Body of pancreas (tissue), 4 donors: ENCODE results near the gene MYRIP. TPM values are rescaled to one million over a fixed set of nuclear protein-coding genes. Genes with fewer than 3 reads are reported as not detected.

Source experiments
- ATAC-seq: fragments of 150-250 bp; one replicate; pipeline ENCODE4 v1.9.1; 2016
- DNase-seq, 4 donors: peaks; one replicate each; pipeline ENCODE4 v3.0.0-alpha.2; 2019
- H3K27ac ChIP-seq, 4 donors: fragments of 200-600 bp; sonication (generic); 1 replicate in 3 of 4; 2 replicates in 1 of 4; pipeline versions ENCODE4 v1.5.1 to v1.6.1; 2016 to 2019; ENCODE audit warnings: mild to moderate bottlenecking in 1 of 4, mixed read lengths in 1 of 4, moderate library complexity in 1 of 4
- H3K27me3 ChIP-seq, 2 donors: fragments of 200-600 bp; sonication (generic); one replicate each; pipeline ENCODE4 v1.6.0; 2016; ENCODE audit warnings: mild to moderate bottlenecking in 1 of 2
- H3K36me3 ChIP-seq, 2 donors: fragments of 200-600 bp; sonication (generic); replicated peaks in 1 of 2; 2 replicates each; pipeline ENCODE4 v1.5.1; 2016; ENCODE audit warnings: low read depth in 2 of 2; ENCODE audit not compliant: insufficient read depth in 1 of 2
- H3K4me1 ChIP-seq: fragments of 200-600 bp; sonication (generic); one replicate; pipeline ENCODE4 v1.6.0; 2016
- H3K4me3 ChIP-seq, 2 donors: fragments of 200-600 bp; sonication (generic); 1 replicate in 1 of 2; 2 replicates in 1 of 2; pipeline ENCODE4 v1.5.1; 2016 to 2019
- H3K9me3 ChIP-seq, 3 donors: fragments of 200-600 bp; sonication (generic); 1 replicate in 2 of 3; 2 replicates in 1 of 3; pipeline ENCODE4 v1.5.1; 2016
- POLR2A ChIP-seq, 3 donors: fragments of 450-650 bp; IDR thresholded peaks; one replicate each; pipeline ENCODE4 v1.6.1; 2016; ENCODE audit warnings: antibody characterized with exemption in 3 of 3, mild to moderate bottlenecking in 2 of 3
- whole genome bisulfite sequencing, 2 donors: methylation state at CpG; one replicate each; pipeline ENCODE4 v1.1.5; 2017; 5-methylcytosine and 5-hydroxymethylcytosine counted together
- intact Hi-C: fragments of 100-400 bp; cut with DNase I; formaldehyde crosslinking; loops from one replicate; pipeline ENCODE4 v1.15.1; 2023
- total RNA-seq, 2 donors: library from RNA; depleted of rRNA; stranded (reverse); fragments of >200 nt; gene quantifications; one replicate each; pipeline ENCODE4 v1.1.0, GENCODE V29; 2016
- TF ChIP-seq, protein P1 (sequence below), 7 experiments: fragments of 450-650 bp in 4 of 7; fragments of 200-600 bp in 3 of 7; sonication (generic) in 3 of 7; IDR thresholded peaks; one replicate each; pipeline ENCODE4 v1.5.1; 2016 to 2019; ENCODE audit warnings: antibody characterized with exemption in 7 of 7

Gene MYRIP
- total RNA-seq, 2 donors from 2014 or later: 5.2 to 12.5 TPM

DNA sequence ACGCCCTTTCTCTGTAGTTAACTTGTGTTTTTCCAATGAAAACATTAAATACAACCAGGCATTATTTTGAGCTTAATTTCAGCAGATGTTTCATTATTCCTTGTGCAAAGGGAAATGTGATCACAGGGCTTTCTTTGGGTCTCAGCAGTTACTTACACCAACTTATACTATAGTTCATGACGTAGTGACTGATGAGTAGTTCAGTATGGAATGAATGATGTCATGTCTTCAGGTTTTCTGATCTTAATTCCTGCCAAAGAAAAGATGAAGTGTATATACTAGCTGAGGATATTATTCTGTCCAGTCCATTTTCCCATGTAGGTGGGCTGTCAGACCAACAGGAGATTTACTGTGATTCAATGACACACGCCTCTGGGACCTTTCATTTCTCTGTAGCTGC is 61.3 kb downstream of the MYRIP start:
- Histone ChIP-seq H3K4me1 (no peaks in the 10 kb centered on the region), H3K27ac (no peak overlapping the region), H3K27me3 (no peaks in the 10 kb centered on the region), H3K9me3 (no peaks in the 10 kb centered on the region), H3K36me3 (no peaks in the 10 kb centered on the region), H3K4me3 (no peak overlapping the region)
- intact Hi-C loops: no loop called here
- 54 to 77% methylated on average over 3 of the region's 3 CpGs for WGBS, 2 donors
- TF ChIP-seq, protein P1, sequence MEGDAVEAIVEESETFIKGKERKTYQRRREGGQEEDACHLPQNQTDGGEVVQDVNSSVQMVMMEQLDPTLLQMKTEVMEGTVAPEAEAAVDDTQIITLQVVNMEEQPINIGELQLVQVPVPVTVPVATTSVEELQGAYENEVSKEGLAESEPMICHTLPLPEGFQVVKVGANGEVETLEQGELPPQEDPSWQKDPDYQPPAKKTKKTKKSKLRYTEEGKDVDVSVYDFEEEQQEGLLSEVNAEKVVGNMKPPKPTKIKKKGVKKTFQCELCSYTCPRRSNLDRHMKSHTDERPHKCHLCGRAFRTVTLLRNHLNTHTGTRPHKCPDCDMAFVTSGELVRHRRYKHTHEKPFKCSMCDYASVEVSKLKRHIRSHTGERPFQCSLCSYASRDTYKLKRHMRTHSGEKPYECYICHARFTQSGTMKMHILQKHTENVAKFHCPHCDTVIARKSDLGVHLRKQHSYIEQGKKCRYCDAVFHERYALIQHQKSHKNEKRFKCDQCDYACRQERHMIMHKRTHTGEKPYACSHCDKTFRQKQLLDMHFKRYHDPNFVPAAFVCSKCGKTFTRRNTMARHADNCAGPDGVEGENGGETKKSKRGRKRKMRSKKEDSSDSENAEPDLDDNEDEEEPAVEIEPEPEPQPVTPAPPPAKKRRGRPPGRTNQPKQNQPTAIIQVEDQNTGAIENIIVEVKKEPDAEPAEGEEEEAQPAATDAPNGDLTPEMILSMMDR (IDR thresholded peaks at IDR 0.05): no peak
- no peak for TF ChIP-seq POLR2A (IDR thresholded peaks at IDR 0.05)
- no peak for ATAC-seq
- no peak for DNase-seq

DNA sequence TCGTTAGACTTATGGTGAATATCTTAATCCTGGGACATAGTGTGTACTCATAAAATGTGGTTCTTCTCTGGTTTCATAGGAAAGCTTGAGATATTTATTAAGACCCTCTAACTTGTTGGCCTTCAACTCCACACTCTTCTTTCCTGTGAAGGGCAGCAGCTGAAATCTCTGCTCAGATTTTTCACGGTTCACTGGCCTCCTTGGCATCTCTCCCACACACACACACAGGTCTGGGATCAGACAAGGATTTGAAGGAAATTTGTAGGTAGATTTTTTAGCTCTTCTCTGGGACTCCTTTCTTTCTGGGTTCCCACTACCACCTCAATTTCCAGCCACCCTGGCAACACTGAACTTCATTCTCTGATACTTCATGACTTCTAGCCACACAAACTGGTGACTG is 70.2 kb downstream of the MYRIP start:
- Histone ChIP-seq H3K4me3 (no peak overlapping the region), H3K36me3 (no peaks in the 10 kb centered on the region), H3K27me3 (no peaks in the 10 kb centered on the region), H3K27ac (no peak overlapping the region), H3K4me1 (no peaks in the 10 kb centered on the region), H3K9me3 (no peaks in the 10 kb centered on the region)
- DNase-seq: no peak
- 58 to 64% methylated on average over 2 of the region's 2 CpGs for WGBS, 2 donors
- no peak for ATAC-seq
- TF ChIP-seq, protein P1 (IDR thresholded peaks at IDR 0.05): no peak
- intact Hi-C loops: no loop called here

DNA sequence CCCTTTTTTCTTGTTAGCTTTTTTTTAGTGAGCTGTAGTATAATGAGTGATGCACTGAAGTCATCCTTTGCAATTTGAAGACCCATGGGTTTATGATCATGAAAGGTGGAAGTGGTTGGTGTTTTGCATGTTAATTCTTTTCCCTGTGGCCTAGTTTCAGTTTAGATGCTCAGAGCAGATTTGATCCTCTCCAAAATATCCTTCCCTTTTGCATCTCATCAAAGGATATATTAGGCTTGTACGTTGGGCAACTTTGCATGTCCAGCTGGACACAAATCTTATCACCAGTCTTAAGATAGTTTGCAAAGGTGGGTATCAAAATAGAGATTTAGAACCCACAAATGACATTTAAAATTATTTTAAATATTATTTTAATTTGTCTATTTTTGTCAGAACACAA is 72.7 kb downstream of the MYRIP start:
- no peak for ATAC-seq
- Histone ChIP-seq H3K4me1 (no peaks in the 10 kb centered on the region), H3K27me3 (no peaks in the 10 kb centered on the region), H3K4me3 (no peak overlapping the region), H3K36me3 (no peaks in the 10 kb centered on the region), H3K9me3 (no peaks in the 10 kb centered on the region), H3K27ac (no peak overlapping the region)
- DNase-seq: no peak
- intact Hi-C loops: no loop called here
- 91 to 93% methylated on average over 1 of the region's 1 CpG for WGBS, 2 donors
- TF ChIP-seq, protein P1 (IDR thresholded peaks at IDR 0.05): no peak
- no peak for TF ChIP-seq POLR2A (IDR thresholded peaks at IDR 0.05)

DNA sequence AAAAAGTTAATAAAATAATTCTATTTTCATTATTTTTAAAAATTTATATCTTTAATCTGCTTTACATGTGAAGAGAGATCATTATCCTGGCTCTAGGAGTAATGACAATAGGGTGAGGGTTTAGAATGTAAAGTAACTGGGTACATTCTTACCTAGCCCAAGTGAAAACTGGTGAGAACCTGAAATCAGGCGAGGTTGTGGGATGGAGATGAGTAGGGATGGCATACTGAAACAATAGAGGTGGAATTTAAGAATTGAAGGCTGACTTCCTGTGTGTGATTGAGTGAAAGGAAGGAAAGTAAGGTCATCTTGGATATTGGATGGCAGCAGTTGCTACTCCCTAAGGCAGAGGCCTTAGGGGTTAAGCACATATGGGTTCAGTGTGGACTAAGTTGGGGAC is 82.7 kb downstream of the MYRIP start:
- Histone ChIP-seq H3K4me1 (no peaks in the 10 kb centered on the region), H3K4me3 (no peak overlapping the region), H3K36me3 (no peaks in the 10 kb centered on the region), H3K27me3 (no peaks in the 10 kb centered on the region), H3K27ac (no peak overlapping the region), H3K9me3 (no peaks in the 10 kb centered on the region)
- intact Hi-C loops: no loop called here
- DNase-seq (no peak), ATAC-seq (no peak)
- TF ChIP-seq, protein P1 (IDR thresholded peaks at IDR 0.05): no peak
- no peak for TF ChIP-seq POLR2A (IDR thresholded peaks at IDR 0.05)
- WGBS, 2 donors: 84 to 95% methylated on average over 1 of the region's 1 CpG

DNA sequence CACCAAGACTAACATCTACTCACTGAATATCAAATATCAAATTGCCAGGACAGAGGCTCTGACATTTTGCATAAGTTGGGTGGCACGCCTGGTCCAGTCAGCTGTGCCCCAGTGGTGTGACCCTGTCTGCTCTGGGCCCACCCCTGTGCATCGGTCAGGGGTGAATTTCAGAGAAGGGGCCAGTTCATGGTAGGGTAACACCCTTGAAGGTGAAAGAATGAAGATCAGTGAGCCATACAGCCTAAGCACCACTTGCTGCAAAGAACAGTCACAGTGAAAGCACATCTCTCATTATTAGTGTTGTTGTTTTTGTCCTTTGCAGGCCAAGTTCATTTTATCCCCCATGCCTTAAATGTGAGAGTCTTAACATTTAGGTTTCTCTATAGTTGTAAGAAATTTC is 86.8 kb downstream of the MYRIP start:
- no peak for DNase-seq
- no peak overlapping the region for H3K4me3 ChIP-seq
- H3K4me1 ChIP-seq: peaks cover 7% of the 10 kb centered on the region
- no peaks in the 10 kb centered on the region for H3K36me3 ChIP-seq
- WGBS, 2 donors: 94 to 96% methylated on average over 2 of the region's 2 CpGs
- ATAC-seq: no peak
- H3K9me3 ChIP-seq: no peaks in the 10 kb centered on the region
- H3K27ac ChIP-seq: no peak overlapping the region
- intact Hi-C loops: no loop called here
- no peaks in the 10 kb centered on the region for H3K27me3 ChIP-seq
- no peak for TF ChIP-seq POLR2A (IDR thresholded peaks at IDR 0.05)
- TF ChIP-seq, protein P1 (IDR thresholded peaks at IDR 0.05): no peak
